H7 (cell line): ENCODE measurements around the gene UBE2G1. TPM values are rescaled to one million over a fixed set of nuclear protein-coding genes. Genes with fewer than 3 reads are reported as not detected.

ENCODE experiments used
- DNase-seq: peaks from one replicate; pipeline ENCODE4 v3.0.0; 2012
- H3K27me3 ChIP-seq: 2 replicates; pipeline ENCODE4 v1.6.0; 2011; ENCODE audit warnings: mild to moderate bottlenecking, low read length; ENCODE audit not compliant: control insufficient read depth, insufficient read depth
- H3K36me3 ChIP-seq: replicated peaks from 2 replicates; pipeline ENCODE4 v1.5.1; 2011; ENCODE audit warnings: low read length; ENCODE audit not compliant: control insufficient read depth, insufficient read depth
- H3K4me3 ChIP-seq: 2 replicates; pipeline ENCODE4 v1.5.1; 2011; ENCODE audit warnings: low read depth, mild to moderate bottlenecking, control low read depth, low read length, moderate library complexity; ENCODE audit not compliant: insufficient read depth
- total RNA-seq: library from RNA; depleted of rRNA; stranded (reverse); fragments of >200 nt; shearing (Covaris generic); gene quantifications from 2 replicates; pipeline ENCODE4 v1.2.3, GENCODE V29; 2014

UBE2G1 gene
- total RNA-seq, 1 experiment from 2014 or later, result 99.9 TPM

- no peaks in the 10 kb centered on the region; the same call in 1 of the 2 replicates for H3K36me3 ChIP-seq
- no peak overlapping the region for H3K4me3 ChIP-seq
- H3K27me3 ChIP-seq, result no peaks in the 10 kb centered on the region
- no peak for DNase-seq
These were observed 53.0 kb downstream of the UBE2G1 start for GRCh38 chr17:4313221-4314114.

GRCh38 chr17:4310354-4311060, 56.0 kb downstream of the UBE2G1 start:
- DNase-seq, result no peak
- Histone ChIP-seq H3K4me3 (no peak overlapping the region), H3K27me3 (no peaks in the 10 kb centered on the region)

GRCh38 chr17:4309897-4310296, 56.6 kb downstream of the UBE2G1 start:
- no peak for DNase-seq
- peaks cover 2% of the 10 kb centered on the region for H3K36me3 ChIP-seq
- no peak overlapping the region for H3K4me3 ChIP-seq
- H3K27me3 ChIP-seq, result no peaks in the 10 kb centered on the region

More at GRCh38 chr17:4310354-4311060, 56.0 kb downstream of the UBE2G1 start:
- H3K36me3 ChIP-seq, result no peaks in the 10 kb centered on the region; the same call in 1 of the 2 replicates

- H3K27me3 ChIP-seq, result no peaks in the 10 kb centered on the region
- peak; percentile 53 for DNase-seq
- no peak overlapping the region for H3K4me3 ChIP-seq
- H3K36me3 ChIP-seq, result peaks cover 4% of the 10 kb centered on the region
These were observed 59.1 kb downstream of the UBE2G1 start for GRCh38 chr17:4307179-4307930.

GRCh38 chr17:4305224-4305623, 61.3 kb downstream of the UBE2G1 start:
- H3K36me3 ChIP-seq, result peaks cover 9% of the 10 kb centered on the region
- no peak for DNase-seq
- no peak overlapping the region for H3K4me3 ChIP-seq
- no peaks in the 10 kb centered on the region for H3K27me3 ChIP-seq

- no peak overlapping the region for H3K4me3 ChIP-seq
- DNase-seq, result peak; percentile 45
- H3K36me3 ChIP-seq, result peaks cover 9% of the 10 kb centered on the region
- no peaks in the 10 kb centered on the region for H3K27me3 ChIP-seq
These were observed 62.0 kb downstream of the UBE2G1 start for GRCh38 chr17:4304417-4305027.

GRCh38 chr17:4301066-4301465, 65.4 kb downstream of the UBE2G1 start:
- no peak overlapping the region for H3K4me3 ChIP-seq
- H3K36me3 ChIP-seq, result peaks cover 12% of the 10 kb centered on the region
- no peak for DNase-seq
- no peaks in the 10 kb centered on the region for H3K27me3 ChIP-seq

- no peak for DNase-seq
- peaks cover 11% of the 10 kb centered on the region for H3K36me3 ChIP-seq
- no peak overlapping the region for H3K4me3 ChIP-seq
- no peaks in the 10 kb centered on the region for H3K27me3 ChIP-seq
These were observed 69.1 kb downstream of the UBE2G1 start for GRCh38 chr17:4297351-4297750.

GRCh38 chr17:4295686-4296085, 70.8 kb downstream of the UBE2G1 start:
- Histone ChIP-seq H3K36me3 (peaks cover 9% of the 10 kb centered on the region), H3K4me3 (no peak overlapping the region), H3K27me3 (no peaks in the 10 kb centered on the region)
- no peak for DNase-seq

GRCh38 chr17:4293572-4293971, 72.9 kb downstream of the UBE2G1 start:
- Histone ChIP-seq H3K36me3 (peaks cover 12% of the 10 kb centered on the region), H3K4me3 (no peak overlapping the region), H3K27me3 (no peaks in the 10 kb centered on the region)
- no peak for DNase-seq

GRCh38 chr17:4287710-4288109, 78.8 kb downstream of the UBE2G1 start:
- no peak for DNase-seq
- no peak overlapping the region for H3K4me3 ChIP-seq
- H3K36me3 ChIP-seq, result peaks cover 10% of the 10 kb centered on the region

GRCh38 chr17:4276514-4276913, 90.0 kb downstream of the UBE2G1 start:
- Histone ChIP-seq H3K4me3 (no peak overlapping the region), H3K36me3 (peaks cover 7% of the 10 kb centered on the region)
- DNase-seq, result no peak

More at GRCh38 chr17:4287710-4288109, 78.8 kb downstream of the UBE2G1 start:
- H3K27me3 ChIP-seq, result no peaks in the 10 kb centered on the region

GRCh38 chr17:4272972-4273368, 93.5 kb downstream of the UBE2G1 start:
- DNase-seq, result no peak
- no peak overlapping the region for H3K4me3 ChIP-seq
- H3K27me3 ChIP-seq, result no peaks in the 10 kb centered on the region
- peaks cover 7% of the 10 kb centered on the region for H3K36me3 ChIP-seq

More at GRCh38 chr17:4276514-4276913, 90.0 kb downstream of the UBE2G1 start:
- no peaks in the 10 kb centered on the region for H3K27me3 ChIP-seq
